DND-41 (cell line): Measurements from ENCODE around the gene C1R.

Experiments used
- CTCF ChIP-seq: IDR thresholded peaks from 2 replicates; pipeline ENCODE4 v1.5.1; 2012; ENCODE audit warnings: borderline replicate concordance, low read length, moderate library complexity, mild to moderate bottlenecking; ENCODE audit not compliant: poor library complexity, severe bottlenecking; ENCODE audit errors: extremely low read depth
- EZH2 ChIP-seq: IDR thresholded peaks from 3 replicates; pipeline ENCODE4 v1.6.1; 2012; ENCODE audit warnings: borderline replicate concordance, low read depth, mild to moderate bottlenecking, moderate library complexity, low read length, inconsistent platforms; ENCODE audit not compliant: severe bottlenecking

- TF ChIP-seq CTCF (no peak), EZH2 (no peak)
These were observed 32.5 kb downstream of the C1R start for GRCh38 chr12:7059780-7060179.
